OCI-LY1 (cell line): ENCODE results near the gene FSD1L.

Experiments
- H2AFZ ChIP-seq: fragments of 200-600 bp; sonication (generic), shearing (Covaris generic); 2 replicates; pipeline ENCODE4 v1.6.0; 2014; ENCODE audit warnings: antibody characterized with exemption, mild to moderate bottlenecking, low read length
- H3F3A ChIP-seq: fragments of 200-600 bp; sonication (generic), shearing (Covaris generic); 2 replicates; pipeline ENCODE4 v1.6.0; 2014; ENCODE audit warnings: mild to moderate bottlenecking, antibody characterized with exemption, low read length, moderate library complexity; ENCODE audit not compliant: insufficient read depth
- H3K27ac ChIP-seq: fragments of 200-600 bp; sonication (generic); 2 replicates; pipeline ENCODE4 v1.5.1; 2014; ENCODE audit warnings: low read length, mixed run types, mild to moderate bottlenecking, low read depth; ENCODE audit not compliant: poor library complexity, severe bottlenecking
- H3K27me3 ChIP-seq: fragments of 200-600 bp; sonication (generic); 2 replicates; pipeline ENCODE4 v1.6.0; 2014; ENCODE audit warnings: antibody characterized with exemption, mild to moderate bottlenecking, low read length, moderate library complexity; ENCODE audit not compliant: insufficient read depth
- H3K36me3 ChIP-seq: fragments of 200-600 bp; sonication (generic); 2 replicates; pipeline ENCODE4 v1.6.1; 2014; ENCODE audit warnings: mild to moderate bottlenecking, antibody characterized with exemption, low read length, moderate library complexity, mixed read lengths; ENCODE audit not compliant: insufficient read depth
- H3K4me1 ChIP-seq: fragments of 200-600 bp; sonication (generic); 2 replicates; pipeline ENCODE4 v1.5.1; 2014; ENCODE audit warnings: mild to moderate bottlenecking, low read length, moderate library complexity; ENCODE audit not compliant: insufficient read depth, severe bottlenecking
- H3K4me2 ChIP-seq: fragments of 200-600 bp; sonication (generic), shearing (Covaris generic); 2 replicates; pipeline ENCODE4 v1.6.1; 2014; ENCODE audit warnings: low read length
- H3K4me3 ChIP-seq: fragments of 200-600 bp; sonication (generic); 2 replicates; pipeline ENCODE4 v1.5.1; 2014; ENCODE audit warnings: low read length, low read depth, mild to moderate bottlenecking, mixed read lengths; ENCODE audit not compliant: poor library complexity, severe bottlenecking
- H3K79me2 ChIP-seq: fragments of 200-600 bp; shearing (Covaris generic); 2 replicates; pipeline ENCODE4 v1.6.1; 2016; ENCODE audit warnings: mixed run types, low read length, mixed read lengths; ENCODE audit not compliant: insufficient read depth
- H3K9ac ChIP-seq: fragments of 200-600 bp; sonication (generic), shearing (Covaris generic); 2 replicates; pipeline ENCODE4 v1.6.1; 2014; ENCODE audit warnings: mild to moderate bottlenecking, low read length, mixed read lengths
- H3K9me2 ChIP-seq: fragments of 200-600 bp; sonication (generic), shearing (Covaris generic); 2 replicates; pipeline ENCODE4 v1.6.1; 2014; ENCODE audit warnings: low read depth, mild to moderate bottlenecking, low read length, mixed read lengths
- H3K9me3 ChIP-seq: fragments of 200-600 bp; shearing (Covaris generic); 2 replicates; pipeline ENCODE4 v1.6.1; 2014; ENCODE audit warnings: low read length, mixed read lengths
- H4K20me1 ChIP-seq: fragments of 200-600 bp; sonication (generic), shearing (Covaris generic); 2 replicates; pipeline ENCODE4 v1.6.0; 2016; ENCODE audit warnings: mild to moderate bottlenecking, low read length; ENCODE audit not compliant: insufficient read depth
- CTCF ChIP-seq: fragments of 200-600 bp; sonication (generic), shearing (Covaris generic); IDR thresholded peaks from 2 replicates; pipeline ENCODE4 v1.5.1; 2017; ENCODE audit warnings: mild to moderate bottlenecking, antibody characterized with exemption, low read length, moderate library complexity, mixed read lengths
- EZH2 ChIP-seq: fragments of 200-600 bp; sonication (generic), shearing (Covaris generic); IDR thresholded peaks from 2 replicates; pipeline ENCODE4 v1.8.0; 2017; ENCODE audit warnings: borderline replicate concordance, mixed run types, mild to moderate bottlenecking, antibody characterized with exemption, low read length, moderate library complexity, mixed read lengths

FSD1L gene

GRCh38 chr9:105501414-105501813, 53.6 kb downstream of the FSD1L start:
- TF ChIP-seq CTCF (no peak), EZH2 (no peak)
- Histone ChIP-seq H3K4me1 (no peaks in the 10 kb centered on the region), H3K36me3 (no peaks in the 10 kb centered on the region), H4K20me1 (no peaks in the 10 kb centered on the region), H3K79me2 (no peaks in the 10 kb centered on the region), H2AFZ (no peak overlapping the region), H3K27me3 (no peaks in the 10 kb centered on the region), H3K9me2 (no peaks in the 10 kb centered on the region), H3K27ac (no peak overlapping the region), H3K4me2 (no peak overlapping the region), H3K4me3 (no peak overlapping the region), H3K9me3 (no peaks in the 10 kb centered on the region), H3F3A (no peaks in the 10 kb centered on the region), H3K9ac (no peak overlapping the region)

- Histone ChIP-seq H3K4me3 (no peak overlapping the region), H2AFZ (no peak overlapping the region), H3K4me2 (no peak overlapping the region), H3K27me3 (no peaks in the 10 kb centered on the region), H3K36me3 (no peaks in the 10 kb centered on the region), H3K4me1 (no peaks in the 10 kb centered on the region), H3K9me3 (no peaks in the 10 kb centered on the region), H3F3A (no peaks in the 10 kb centered on the region), H3K79me2 (no peaks in the 10 kb centered on the region), H3K27ac (no peak overlapping the region), H3K9me2 (no peaks in the 10 kb centered on the region), H3K9ac (no peak overlapping the region), H4K20me1 (no peaks in the 10 kb centered on the region)
- TF ChIP-seq CTCF (no peak), EZH2 (no peak)
Observed at GRCh38 chr9:105502276-105502675, 54.4 kb downstream of the FSD1L start.

DNA sequence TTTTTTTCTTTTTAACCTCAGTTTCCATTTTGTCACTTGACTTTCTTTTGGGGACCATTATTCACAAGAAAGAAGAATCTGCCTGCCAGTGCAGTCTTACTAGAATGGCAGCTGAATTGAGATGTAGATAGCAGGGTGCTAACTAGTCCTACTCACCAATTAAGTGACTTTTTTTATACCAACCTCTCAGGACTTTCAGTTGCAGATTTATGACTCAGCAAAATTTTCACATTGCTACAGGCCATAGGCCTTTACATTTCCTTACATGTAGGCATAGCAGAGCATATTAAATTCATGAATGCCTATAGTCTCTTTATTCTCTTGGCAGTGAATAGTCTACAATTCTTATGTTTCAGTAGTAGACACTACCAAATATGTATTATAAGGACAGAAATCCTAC, 56.0 kb downstream of the FSD1L start:
- Histone ChIP-seq H3K4me2 (no peak overlapping the region), H3K9me2 (no peaks in the 10 kb centered on the region), H3K4me1 (no peaks in the 10 kb centered on the region), H4K20me1 (no peaks in the 10 kb centered on the region), H2AFZ (no peak overlapping the region), H3K36me3 (no peaks in the 10 kb centered on the region), H3K9me3 (no peaks in the 10 kb centered on the region), H3K27ac (no peak overlapping the region), H3K79me2 (no peaks in the 10 kb centered on the region), H3K4me3 (no peak overlapping the region), H3K27me3 (no peaks in the 10 kb centered on the region), H3K9ac (no peak overlapping the region), H3F3A (no peaks in the 10 kb centered on the region)
- TF ChIP-seq EZH2 (no peak), CTCF (no peak)
